GM12878 (cell line): Measurements from ENCODE around the gene TAS2R42. TPM values are rescaled to one million over a fixed set of nuclear protein-coding genes. Genes with fewer than 3 reads are reported as not detected.

ENCODE experiments used
- USF2 ChIP-seq: IDR thresholded peaks from 2 replicates; pipeline ENCODE4 v1.6.1; 2011; ENCODE audit warnings: low read depth, low read length, improper control_type of control experiment, borderline replicate concordance
- polyA plus RNA-seq, 11 experiments: library from polyadenylated mRNA; depleted of rRNA in 4 of 11; unstranded in 6 of 11; stranded (reverse) in 5 of 11; fragments of >200 nt; fragmentation: Nextera tagmentation in 4 of 11; fragmentation: Illumina TruSeq in 1 of 11; extraction: Ambion mirVana in 4 of 11; extraction: Trizol in 1 of 11; gene quantifications; 1 replicate in 1 of 11; 2 replicates in 10 of 11; pipeline versions ENCODE4 v1.2.1 to v1.2.3, GENCODE V29; 2011 to 2016; ENCODE audit warnings: inconsistent platforms in 2 of 11, missing spikeins in 2 of 11, low read depth in 1 of 11
- total RNA-seq, 4 experiments: library from RNA; depleted of rRNA in 3 of 4; stranded (reverse); fragments of >200 nt in 3 of 4; fragmentation: Illumina TruSeq in 1 of 4; extraction: Trizol in 1 of 4; gene quantifications; 2 replicates each; pipeline versions ENCODE4 v1.2.1 to v1.2.3, GENCODE V29; 2013 to 2021

Gene TAS2R42
- total and polyA plus RNA-seq, 10 of the 15 experiments (the other 5 are each of a cell fraction or from before 2014, with no cell fraction given), result not detected

GRCh38 chr12:11136075-11136474 lies 50.7 kb downstream of the TAS2R42 start (continued):
- TF ChIP-seq USF2, result no peak

Other genes starting within 250 kb of the TAS2R42 start
Only the 7 nearest of the 12 such genes appear.
- 3.4 and 6.2 TPM in 2 replicates for gene TAS2R31, start 155.5 kb downstream of the TAS2R42 start, total RNA-seq (2014; rRNA removed)
- 4.9 and 6.9 TPM in 2 replicates for gene TAS2R31, start 155.5 kb downstream of the TAS2R42 start, total RNA-seq (2014; rRNA removed; fragmentation: Illumina TruSeq; extraction: Trizol)
- 2.7 and 2.9 TPM in 2 replicates for gene TAS2R31, start 155.5 kb downstream of the TAS2R42 start, total RNA-seq (2021)
- gene TAS2R31, start 155.5 kb downstream of the TAS2R42 start, polyA plus RNA-seq (2011; rRNA removed), result 1.2 and 2.7 TPM in 2 replicates
- 0.84 TPM in 1 of 2 replicates, not detected in the other for gene TAS2R31, start 155.5 kb downstream of the TAS2R42 start, polyA plus RNA-seq (2014; fragmentation: Illumina TruSeq; extraction: Trizol)
- gene TAS2R31, start 155.5 kb downstream of the TAS2R42 start, polyA plus RNA-seq (2014; fragmentation: Nextera tagmentation; extraction: Ambion mirVana), result under 1 TPM; 0.09 to 0.71 TPM
- 0.40 and 0.46 TPM in 2 replicates for gene TAS2R31, start 155.5 kb downstream of the TAS2R42 start, polyA plus RNA-seq (2014; rRNA removed)
- gene TAS2R31, start 155.5 kb downstream of the TAS2R42 start, polyA plus RNA-seq (2016; fragmentation: Nextera tagmentation; extraction: Ambion mirVana), result under 1 TPM; 0.33 to 0.68 TPM
- gene TAS2R46, start 124.6 kb downstream of the TAS2R42 start, total RNA-seq (2014; rRNA removed), result 2.5 and 3.8 TPM in 2 replicates
- gene TAS2R46, start 124.6 kb downstream of the TAS2R42 start, total RNA-seq (2014; rRNA removed; fragmentation: Illumina TruSeq; extraction: Trizol), result 2.8 and 3.8 TPM in 2 replicates
- gene TAS2R46, start 124.6 kb downstream of the TAS2R42 start, total RNA-seq (2021), result 1.3 TPM in 2 replicates
- gene TAS2R46, start 124.6 kb downstream of the TAS2R42 start, polyA plus RNA-seq (2011; rRNA removed), result 0.31 and 0.48 TPM in 2 replicates
- gene TAS2R46, start 124.6 kb downstream of the TAS2R42 start, polyA plus RNA-seq (2014; fragmentation: Illumina TruSeq; extraction: Trizol), result 0.07 TPM in 1 of 2 replicates, not detected in the other
- not detected for gene TAS2R46, start 124.6 kb downstream of the TAS2R42 start, polyA plus RNA-seq (2014; fragmentation: Nextera tagmentation; extraction: Ambion mirVana)
- gene TAS2R46, start 124.6 kb downstream of the TAS2R42 start, polyA plus RNA-seq (2014; rRNA removed), result 0.23 TPM in 1 of 2 replicates, not detected in the other
- gene TAS2R46, start 124.6 kb downstream of the TAS2R42 start, polyA plus RNA-seq (2016; fragmentation: Nextera tagmentation; extraction: Ambion mirVana), result under 1 TPM; 0.44 to 0.66 TPM
- gene TAS2R43, start 94.6 kb downstream of the TAS2R42 start, total RNA-seq (2014; rRNA removed), result 2.1 TPM in 2 replicates
- gene TAS2R43, start 94.6 kb downstream of the TAS2R42 start, total RNA-seq (2014; rRNA removed; fragmentation: Illumina TruSeq; extraction: Trizol), result 2.1 and 2.7 TPM in 2 replicates
- gene TAS2R43, start 94.6 kb downstream of the TAS2R42 start, total RNA-seq (2021), result 0.45 and 0.80 TPM in 2 replicates
- 0.39 and 0.81 TPM in 2 replicates for gene TAS2R43, start 94.6 kb downstream of the TAS2R42 start, polyA plus RNA-seq (2011; rRNA removed)
- 0.09 TPM in 1 of 2 replicates, not detected in the other for gene TAS2R43, start 94.6 kb downstream of the TAS2R42 start, polyA plus RNA-seq (2014; fragmentation: Illumina TruSeq; extraction: Trizol)
- not detected for gene TAS2R43, start 94.6 kb downstream of the TAS2R42 start, polyA plus RNA-seq (2014; fragmentation: Nextera tagmentation; extraction: Ambion mirVana)
- gene TAS2R43, start 94.6 kb downstream of the TAS2R42 start, polyA plus RNA-seq (2014; rRNA removed), result not detected in 2 replicates
- not detected for gene TAS2R43, start 94.6 kb downstream of the TAS2R42 start, polyA plus RNA-seq (2016; fragmentation: Nextera tagmentation; extraction: Ambion mirVana)
- 5.8 and 6.9 TPM in 2 replicates for gene TAS2R30, start 52.3 kb downstream of the TAS2R42 start, total RNA-seq (2014; rRNA removed)
- gene TAS2R30, start 52.3 kb downstream of the TAS2R42 start, total RNA-seq (2014; rRNA removed; fragmentation: Illumina TruSeq; extraction: Trizol), result 5.9 and 7.3 TPM in 2 replicates
- gene TAS2R30, start 52.3 kb downstream of the TAS2R42 start, total RNA-seq (2021), result 2.0 and 2.3 TPM in 2 replicates
- gene TAS2R30, start 52.3 kb downstream of the TAS2R42 start, polyA plus RNA-seq (2011; rRNA removed), result 0.54 and 1.1 TPM in 2 replicates
- gene TAS2R30, start 52.3 kb downstream of the TAS2R42 start, polyA plus RNA-seq (2014; fragmentation: Illumina TruSeq; extraction: Trizol), result 0.09 TPM in 1 of 2 replicates, not detected in the other
- gene TAS2R30, start 52.3 kb downstream of the TAS2R42 start, polyA plus RNA-seq (2014; fragmentation: Nextera tagmentation; extraction: Ambion mirVana), result not detected
- gene TAS2R30, start 52.3 kb downstream of the TAS2R42 start, polyA plus RNA-seq (2014; rRNA removed), result 0.25 TPM in 1 of 2 replicates, not detected in the other
- under 1 TPM; 0.09 to 0.25 TPM for gene TAS2R30, start 52.3 kb downstream of the TAS2R42 start, polyA plus RNA-seq (2016; fragmentation: Nextera tagmentation; extraction: Ambion mirVana)
- 7.7 and 8.7 TPM in 2 replicates for gene SMIM10L1, start 15.7 kb downstream of the TAS2R42 start, total RNA-seq (2014; rRNA removed)
- gene SMIM10L1, start 15.7 kb downstream of the TAS2R42 start, total RNA-seq (2014; rRNA removed; fragmentation: Illumina TruSeq; extraction: Trizol), result 7.4 and 7.6 TPM in 2 replicates
- 8.4 and 8.9 TPM in 2 replicates for gene SMIM10L1, start 15.7 kb downstream of the TAS2R42 start, total RNA-seq (2021)
- gene SMIM10L1, start 15.7 kb downstream of the TAS2R42 start, polyA plus RNA-seq (2011; rRNA removed), result 7.0 and 11.2 TPM in 2 replicates
- gene SMIM10L1, start 15.7 kb downstream of the TAS2R42 start, polyA plus RNA-seq (2014; fragmentation: Illumina TruSeq; extraction: Trizol), result 6.8 and 8.3 TPM in 2 replicates
- 1 to 10 TPM; 3.3 to 4.4 TPM for gene SMIM10L1, start 15.7 kb downstream of the TAS2R42 start, polyA plus RNA-seq (2014; fragmentation: Nextera tagmentation; extraction: Ambion mirVana)
- gene SMIM10L1, start 15.7 kb downstream of the TAS2R42 start, polyA plus RNA-seq (2014; rRNA removed), result 9.8 and 10.5 TPM in 2 replicates
- 1 to 10 TPM; 9.1 to 9.4 TPM for gene SMIM10L1, start 15.7 kb downstream of the TAS2R42 start, polyA plus RNA-seq (2016; fragmentation: Nextera tagmentation; extraction: Ambion mirVana)
- gene PRB3, start 82.8 kb upstream of the TAS2R42 start, total RNA-seq (2014; rRNA removed), result not detected in 2 replicates
- gene PRB3, start 82.8 kb upstream of the TAS2R42 start, total RNA-seq (2014; rRNA removed; fragmentation: Illumina TruSeq; extraction: Trizol), result not detected in 2 replicates
- gene PRB3, start 82.8 kb upstream of the TAS2R42 start, total RNA-seq (2021), result not detected in 2 replicates
- not detected in 2 replicates for gene PRB3, start 82.8 kb upstream of the TAS2R42 start, polyA plus RNA-seq (2011; rRNA removed)
- not detected in 2 replicates for gene PRB3, start 82.8 kb upstream of the TAS2R42 start, polyA plus RNA-seq (2014; fragmentation: Illumina TruSeq; extraction: Trizol)
- not detected for gene PRB3, start 82.8 kb upstream of the TAS2R42 start, polyA plus RNA-seq (2014; fragmentation: Nextera tagmentation; extraction: Ambion mirVana)
- not detected in 2 replicates for gene PRB3, start 82.8 kb upstream of the TAS2R42 start, polyA plus RNA-seq (2014; rRNA removed)
- gene PRB3, start 82.8 kb upstream of the TAS2R42 start, polyA plus RNA-seq (2016; fragmentation: Nextera tagmentation; extraction: Ambion mirVana), result not detected
- not detected in 2 replicates for gene PRB4, start 123.5 kb upstream of the TAS2R42 start, total RNA-seq (2014; rRNA removed)
- not detected in 2 replicates for gene PRB4, start 123.5 kb upstream of the TAS2R42 start, total RNA-seq (2014; rRNA removed; fragmentation: Illumina TruSeq; extraction: Trizol)
- gene PRB4, start 123.5 kb upstream of the TAS2R42 start, total RNA-seq (2021), result not detected in 2 replicates
- gene PRB4, start 123.5 kb upstream of the TAS2R42 start, polyA plus RNA-seq (2011; rRNA removed), result not detected in 2 replicates
- gene PRB4, start 123.5 kb upstream of the TAS2R42 start, polyA plus RNA-seq (2014; fragmentation: Illumina TruSeq; extraction: Trizol), result not detected in 2 replicates
- not detected for gene PRB4, start 123.5 kb upstream of the TAS2R42 start, polyA plus RNA-seq (2014; fragmentation: Nextera tagmentation; extraction: Ambion mirVana)
- not detected in 2 replicates for gene PRB4, start 123.5 kb upstream of the TAS2R42 start, polyA plus RNA-seq (2014; rRNA removed)
- gene PRB4, start 123.5 kb upstream of the TAS2R42 start, polyA plus RNA-seq (2016; fragmentation: Nextera tagmentation; extraction: Ambion mirVana), result not detected